HG03045 (cell line): ENCODE data around the gene LCAT.
A peak's percentile ranks its signal among the peaks of the same experiment; 100 is the strongest.
"Not testable (repeated sequence)": the region's sequence is repeated elsewhere in the genome, so short reads cannot be mapped to it uniquely, and the experiment has no call there.

Experiments
- ATAC-seq: cut with Tn5 transposase; IDR thresholded peaks from one replicate; pipeline ENCODE4 v1.9.1; 2021; ENCODE audit warnings: mild to moderate bottlenecking, moderate library complexity; ENCODE audit not compliant: unreplicated experiment

The LCAT gene

GRCh38 chr16:67943619-67944504 is at the start of gene LCAT:
Gene LCAT, minus strand, starts transcription at chr16:67944120. Its CDS starts 19 bp downstream, at chr16:67944101.
- no peak for ATAC-seq

GRCh38 chr16:67993207-67994039 is 49.5 kb upstream of the LCAT start:
- ATAC-seq, result peak; percentile 58

GRCh38 chr16:67992661-67993206 is 48.8 kb upstream of the LCAT start:
- ATAC-seq, result no peak

- ATAC-seq, result no peak
These were observed 46.1 kb upstream of the LCAT start for GRCh38 chr16:67990018-67990386.

- ATAC-seq, result no peak
These were observed 45.5 kb upstream of the LCAT start for GRCh38 chr16:67989322-67990017.

GRCh38 chr16:67988675-67989074 is 44.8 kb upstream of the LCAT start:
- no peak for ATAC-seq

GRCh38 chr16:67987460-67988160 is 43.7 kb upstream of the LCAT start:
- ATAC-seq, result no peak

- no peak for ATAC-seq
These were observed 43.0 kb upstream of the LCAT start for GRCh38 chr16:67986949-67987348.

- no peak for ATAC-seq
These were observed 38.2 kb upstream of the LCAT start for GRCh38 chr16:67982011-67982696.

- no peak for ATAC-seq
These were observed 36.2 kb upstream of the LCAT start, which contains the start of gene DPEP3 for GRCh38 chr16:67979955-67980678. Gene DPEP3, minus strand, starts transcription at chr16:67980499. Its CDS starts 119 bp downstream, at chr16:67980380.

GRCh38 chr16:67977469-67978227 is 33.7 kb upstream of the LCAT start:
- no peak for ATAC-seq

- no peak for ATAC-seq
These were observed 33.1 kb upstream of the LCAT start for GRCh38 chr16:67977005-67977404.

- ATAC-seq, result no peak
These were observed 32.3 kb upstream of the LCAT start for GRCh38 chr16:67976205-67976604.

- peak; percentile 46 for ATAC-seq
These were observed 31.6 kb upstream of the LCAT start for GRCh38 chr16:67975321-67976105.

- ATAC-seq, result not testable (repeated sequence)
These were observed 28.4 kb upstream of the LCAT start for GRCh38 chr16:67972285-67972684.

GRCh38 chr16:67971111-67971510 is 27.2 kb upstream of the LCAT start:
- no peak for ATAC-seq

- ATAC-seq, result no peak
These were observed 25.5 kb upstream of the LCAT start for GRCh38 chr16:67969254-67970039.
